PC-3 (cell line): Measurements from ENCODE around the gene BLCAP.

Source experiments
- CTCF ChIP-seq: fragments of 300-600 bp; sonication (generic); conservative IDR thresholded peaks from 2 replicates; pipeline ENCODE4 v1.5.1; 2017; ENCODE audit warnings: antibody characterized with exemption, low read depth, mild to moderate bottlenecking, low read length
- EZH2 ChIP-seq: fragments of 300-600 bp; sonication (generic); IDR thresholded peaks from one replicate; pipeline ENCODE4 v1.6.1; 2017; ENCODE audit warnings: antibody characterized with exemption, mild to moderate bottlenecking, low read length; ENCODE audit not compliant: unreplicated experiment

- TF ChIP-seq EZH2 (no peak), CTCF (no peak)
Observed at GRCh38 chr20:37567671-37568588, 40.3 kb upstream of the BLCAP start.
